ENCODE data around the gene MYOZ3. TPM values are rescaled to one million over a fixed set of nuclear protein-coding genes. Genes with fewer than 3 reads are reported as not detected.

MYOZ3 gene
- total RNA-seq, 1 donor from 2014 or later = 12.0 TPM

GRCh38 chr5:150631326-150631701 lies 29.7 kb upstream of the MYOZ3 start:
- no peak for DNase-seq (ENCODE audit: low spot score)
- peaks cover 4% of the 10 kb centered on the region for H3K36me3 Mint-ChIP-seq (ENCODE audit: low read depth, unreplicated experiment)
- H3K9me3 Mint-ChIP-seq (ENCODE audit: unreplicated experiment) = no peaks in the 10 kb centered on the region
- no peak overlapping the region for H3K4me3 Mint-ChIP-seq (ENCODE audit: unreplicated experiment)
- TF ChIP-seq CTCF (IDR thresholded peaks at IDR 0.05; ENCODE audit: unreplicated experiment) = no peak
- H3K27ac Mint-ChIP-seq (ENCODE audit: unreplicated experiment) = no peak overlapping the region
- H3K4me1 Mint-ChIP-seq (ENCODE audit: unreplicated experiment) = peaks cover 16% of the 10 kb centered on the region
- peaks cover 8% of the 10 kb centered on the region for H3K27me3 Mint-ChIP-seq (ENCODE audit: unreplicated experiment)

- Mint-ChIP-seq H3K36me3 (ENCODE audit: low read depth, unreplicated experiment) (peaks cover 4% of the 10 kb centered on the region), H3K27me3 (ENCODE audit: unreplicated experiment) (peaks cover 8% of the 10 kb centered on the region)
Observed at GRCh38 chr5:150632305-150633160, 28.5 kb upstream of the MYOZ3 start.

GRCh38 chr5:150633429-150633828 lies 27.6 kb upstream of the MYOZ3 start:
- no peak for TF ChIP-seq CTCF (IDR thresholded peaks at IDR 0.05; ENCODE audit: unreplicated experiment)
- no peak for DNase-seq (ENCODE audit: low spot score)
- H3K9me3 Mint-ChIP-seq (ENCODE audit: unreplicated experiment) = no peaks in the 10 kb centered on the region
- H3K4me1 Mint-ChIP-seq (ENCODE audit: unreplicated experiment) = peaks cover 5% of the 10 kb centered on the region
- peaks cover 8% of the 10 kb centered on the region for H3K27me3 Mint-ChIP-seq (ENCODE audit: unreplicated experiment)
- no peak overlapping the region for H3K27ac Mint-ChIP-seq (ENCODE audit: unreplicated experiment)
- no peak overlapping the region for H3K4me3 Mint-ChIP-seq (ENCODE audit: unreplicated experiment)
- H3K36me3 Mint-ChIP-seq (ENCODE audit: low read depth, unreplicated experiment) = peaks cover 4% of the 10 kb centered on the region

More at GRCh38 chr5:150632305-150633160, 28.5 kb upstream of the MYOZ3 start:
- DNase-seq (ENCODE audit: low spot score) = no peak
- Mint-ChIP-seq H3K4me1 (ENCODE audit: unreplicated experiment) (peaks cover 8% of the 10 kb centered on the region), H3K27ac (ENCODE audit: unreplicated experiment) (no peak overlapping the region), H3K4me3 (ENCODE audit: unreplicated experiment) (no peak overlapping the region), H3K9me3 (ENCODE audit: unreplicated experiment) (no peaks in the 10 kb centered on the region)
- TF ChIP-seq CTCF (IDR thresholded peaks at IDR 0.05; ENCODE audit: unreplicated experiment) = no peak

GRCh38 chr5:150636391-150637244 lies 24.4 kb upstream of the MYOZ3 start:
- H3K27ac Mint-ChIP-seq (ENCODE audit: unreplicated experiment) = no peak overlapping the region
- DNase-seq (ENCODE audit: low spot score) = no peak
- H3K4me3 Mint-ChIP-seq (ENCODE audit: unreplicated experiment) = peak overlapping the region; percentile 19

More at GRCh38 chr5:150636391-150637244, 24.4 kb upstream of the MYOZ3 start:
- TF ChIP-seq CTCF (IDR thresholded peaks at IDR 0.05; ENCODE audit: unreplicated experiment) = no peak
- peaks cover 13% of the 10 kb centered on the region for H3K27me3 Mint-ChIP-seq (ENCODE audit: unreplicated experiment)
- H3K36me3 Mint-ChIP-seq (ENCODE audit: low read depth, unreplicated experiment) = peaks cover 12% of the 10 kb centered on the region
- no peaks in the 10 kb centered on the region for H3K9me3 Mint-ChIP-seq (ENCODE audit: unreplicated experiment)
- peaks cover 21% of the 10 kb centered on the region for H3K4me1 Mint-ChIP-seq (ENCODE audit: unreplicated experiment)
